Hypothalamus (tissue), 51 donors: ENCODE results near the gene CACNA1D.

Experiments
- DNase-seq, 51 donors: peaks; one replicate each; lab custom pipeline; 2025; lab: John Stamatoyannopoulos, UW

CACNA1D gene

DNA sequence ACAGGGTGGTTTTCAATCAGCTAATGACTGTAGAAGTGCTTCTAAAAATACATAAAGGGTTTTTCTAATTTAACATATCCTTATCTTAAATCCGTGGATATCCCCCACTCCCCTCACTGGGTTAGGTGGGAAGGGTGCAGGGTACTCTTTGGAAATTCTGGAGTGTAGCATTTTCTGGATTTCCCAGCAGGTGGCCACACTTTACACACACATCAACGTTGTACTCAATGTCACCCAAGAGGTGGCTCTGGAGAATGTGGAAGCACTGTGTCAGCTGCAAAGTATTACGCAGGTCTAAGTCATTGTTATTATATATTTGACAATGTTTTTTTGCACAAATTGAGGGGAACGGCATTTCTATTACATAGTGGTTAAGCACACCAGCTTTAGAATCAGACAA lies 183.0 kb downstream of the CACNA1D start:
- peak in 2 of 51 donors; percentile 11 to 13 for DNase-seq

GRCh38 chr3:53680028-53680427 lies 185.6 kb downstream of the CACNA1D start:
- DNase-seq = peak in 25 of 51 donors; percentile 15 to 77 (median 28)

DNA sequence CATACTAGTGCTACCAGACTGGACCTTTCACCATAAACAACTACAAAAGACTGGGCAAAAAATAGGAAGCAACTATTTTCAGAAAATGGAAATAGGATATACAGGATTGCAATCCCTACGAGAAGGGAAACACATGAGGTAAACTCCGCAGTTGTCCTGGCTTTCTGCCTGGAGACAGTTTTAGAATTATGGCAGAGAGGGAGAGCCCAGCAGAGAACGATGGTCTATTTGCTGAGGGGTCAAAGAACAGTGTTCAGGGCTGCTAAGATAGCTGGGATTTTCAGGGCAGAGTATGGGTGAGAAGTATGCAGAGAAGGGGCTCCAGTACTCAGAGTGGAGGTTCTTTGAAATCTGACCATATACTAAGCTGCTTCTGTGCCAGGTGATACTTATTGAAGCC lies 188.4 kb downstream of the CACNA1D start:
- no peak for DNase-seq

- no peak for DNase-seq
These were observed 193.7 kb downstream of the CACNA1D start for GRCh38 chr3:53688066-53688465.

GRCh38 chr3:53688989-53689388 lies 194.6 kb downstream of the CACNA1D start:
- DNase-seq = no peak

DNA sequence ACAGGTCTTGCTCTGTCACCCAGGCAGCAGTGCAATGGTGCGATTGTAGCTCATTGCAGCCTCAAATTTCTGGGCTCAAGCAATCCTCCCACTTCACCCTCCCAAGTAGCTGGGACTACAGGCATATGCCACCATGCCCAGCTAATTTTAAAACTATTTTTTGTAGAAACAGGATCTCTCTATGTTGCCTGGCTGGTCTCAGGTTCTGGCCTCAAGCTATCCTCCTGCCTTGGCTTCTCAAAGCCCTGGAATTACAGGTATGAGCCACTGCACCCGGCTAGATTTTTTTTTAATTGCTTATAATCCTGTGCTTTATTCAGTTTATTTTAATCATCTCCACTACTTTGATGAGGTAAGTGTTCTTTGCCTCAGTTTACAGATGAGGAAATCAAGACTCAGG lies 195.3 kb downstream of the CACNA1D start:
- no peak for DNase-seq

GRCh38 chr3:53690521-53690920 lies 196.1 kb downstream of the CACNA1D start:
- no peak for DNase-seq

DNA sequence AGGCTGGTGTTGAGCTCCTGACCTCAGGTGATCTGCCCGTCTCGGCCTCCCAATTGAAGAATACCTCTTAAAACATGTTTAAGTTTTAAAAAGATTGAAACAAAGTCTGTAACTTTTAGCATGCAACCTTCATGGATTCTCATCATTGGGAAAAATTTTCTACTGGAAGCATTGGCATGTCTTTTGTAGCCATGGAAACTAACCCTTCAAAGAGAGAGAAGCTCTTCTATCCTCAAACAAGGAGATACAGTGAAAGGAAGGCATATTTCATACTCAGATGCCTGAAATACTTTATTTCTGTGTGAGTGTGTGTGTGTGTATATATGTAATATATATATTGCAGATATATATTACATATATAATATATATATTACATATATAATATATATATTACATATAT lies 196.9 kb downstream of the CACNA1D start:
- DNase-seq = no peak

DNA sequence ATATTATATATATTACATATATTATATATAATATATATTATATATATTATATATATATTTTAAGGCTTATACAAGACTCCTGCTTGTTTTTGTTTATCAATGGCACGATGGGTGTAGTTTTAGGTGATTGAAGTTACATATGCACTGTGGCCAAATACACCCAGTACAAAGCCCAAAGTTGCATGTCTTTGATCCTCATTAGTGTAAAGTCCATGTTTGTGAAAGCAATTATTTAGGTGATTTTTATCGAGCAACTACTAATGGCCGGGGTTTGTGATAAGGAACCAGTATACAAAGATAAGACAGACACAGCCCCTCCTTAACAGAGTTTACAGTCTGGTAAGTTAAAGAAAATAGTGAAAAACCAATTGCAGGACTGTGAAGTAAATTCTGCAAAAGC lies 197.5 kb downstream of the CACNA1D start:
- no peak for DNase-seq

GRCh38 chr3:53693451-53693850 lies 199.0 kb downstream of the CACNA1D start:
- no peak for DNase-seq

DNA sequence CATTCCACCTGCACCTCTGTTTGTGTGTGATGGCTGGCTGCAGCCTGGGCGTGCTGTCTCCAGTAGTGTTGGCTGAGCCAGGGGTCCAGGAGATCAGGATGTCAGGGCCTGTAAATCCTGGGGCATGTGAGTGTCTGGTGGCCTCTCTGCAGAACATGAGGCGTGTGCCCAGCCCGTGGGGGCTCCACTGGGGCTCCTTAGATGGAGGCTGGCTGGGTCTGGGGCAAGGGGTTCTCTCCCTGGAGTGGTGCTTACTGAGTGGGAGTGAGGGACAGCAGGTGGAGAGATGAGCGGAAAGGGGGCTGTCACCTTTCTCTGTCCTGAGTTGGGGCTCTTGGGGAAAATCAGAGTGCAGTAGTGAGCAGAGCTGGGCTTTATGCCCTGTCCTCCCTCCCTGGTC lies 199.6 kb downstream of the CACNA1D start:
- DNase-seq = no peak

DNA sequence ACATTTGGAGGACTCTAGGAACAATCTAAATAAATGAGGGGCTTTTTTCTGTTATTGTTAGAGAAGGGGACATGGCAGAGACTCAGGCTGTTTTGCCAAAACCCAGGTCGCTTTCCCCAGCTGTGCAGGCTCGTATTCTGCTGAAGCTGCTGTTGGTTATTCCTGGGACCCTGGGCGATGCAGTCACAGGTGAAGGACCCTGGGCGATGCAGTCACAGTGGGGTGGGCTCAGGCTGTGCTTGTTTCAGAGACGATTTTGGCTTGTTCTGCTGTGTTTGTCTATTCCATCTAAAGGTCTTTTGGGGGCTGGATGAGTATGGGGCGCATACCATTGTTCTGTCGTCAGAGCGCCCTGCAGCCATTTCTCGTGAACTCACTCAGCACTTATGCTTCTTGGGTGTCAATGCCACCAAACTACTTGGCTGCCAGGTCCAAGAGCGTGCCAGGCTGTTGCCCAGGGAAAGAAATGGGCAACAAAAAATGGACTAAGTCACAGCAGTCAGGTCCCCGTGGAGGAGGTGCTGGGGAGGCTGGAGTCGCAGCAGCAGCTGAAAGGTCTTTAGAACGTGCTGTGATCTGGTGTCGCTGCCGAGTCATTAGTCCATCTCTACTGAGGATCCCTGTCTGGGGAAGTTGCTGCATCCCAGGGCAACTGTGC lies 200.4 kb downstream of the CACNA1D start:
- DNase-seq = no peak

- no peak for DNase-seq
These were observed 200.9 kb downstream of the CACNA1D start for GRCh38 chr3:53695324-53695690.

DNA sequence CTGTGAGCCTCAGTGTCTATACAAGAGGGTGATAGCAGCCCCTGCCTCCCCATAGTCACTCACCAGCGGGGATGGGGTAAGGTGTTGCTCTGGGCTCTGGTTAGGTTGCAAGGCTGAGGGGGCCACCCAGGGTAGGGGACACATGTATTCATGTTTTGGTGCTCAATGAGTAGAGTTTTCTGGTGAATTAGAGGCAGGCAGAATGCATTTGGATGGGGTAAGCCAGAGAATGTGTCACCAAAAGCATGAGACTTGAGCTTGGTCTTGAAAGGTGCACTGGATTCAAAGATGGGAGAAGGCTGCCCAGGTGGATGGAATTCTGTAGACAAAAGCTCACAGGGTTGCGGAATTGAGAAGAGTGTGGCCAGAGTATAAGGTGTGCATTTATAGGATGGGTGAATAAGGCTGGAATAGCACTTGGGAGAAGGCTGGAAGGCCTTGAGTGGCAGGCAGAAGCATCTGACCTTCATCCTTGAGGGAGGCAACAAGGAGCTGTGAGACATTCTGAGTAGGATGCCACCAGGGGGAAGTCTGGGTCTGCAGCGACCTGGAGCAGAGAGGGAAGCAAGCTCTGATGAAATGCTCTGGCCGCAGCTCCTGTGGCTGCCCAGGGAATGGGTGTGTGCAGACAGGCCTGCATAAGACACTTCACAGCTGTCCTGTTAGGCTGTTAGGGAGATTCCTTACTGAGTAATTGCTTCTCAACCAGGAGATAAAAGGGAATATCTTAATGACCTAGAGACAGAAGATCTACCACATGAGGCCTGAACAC lies 202.2 kb downstream of the CACNA1D start:
- peak in 1 of 51 donors; percentile 10 for DNase-seq

DNA sequence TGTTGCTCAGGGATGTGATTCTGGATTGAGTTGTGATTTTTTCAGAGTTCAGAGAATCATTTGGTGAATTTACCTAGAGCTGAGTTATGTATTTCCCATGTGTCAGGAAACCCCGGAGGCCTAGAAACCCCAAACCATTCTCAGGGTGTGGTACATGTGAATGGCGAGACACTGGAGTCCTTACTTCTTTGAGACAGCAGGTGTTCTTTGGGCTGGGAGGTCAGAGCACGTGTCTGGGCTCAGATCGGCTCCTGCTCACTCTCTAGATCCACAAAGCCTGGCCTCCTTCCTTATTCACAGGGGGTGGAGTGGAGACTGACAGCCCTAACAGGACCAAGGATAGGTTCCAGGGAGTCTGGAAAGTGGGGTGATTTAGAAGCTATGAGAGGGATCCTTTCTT lies 206.0 kb downstream of the CACNA1D start:
- DNase-seq = no peak

- no peak for DNase-seq
These were observed 208.5 kb downstream of the CACNA1D start for GRCh38 chr3:53702776-53703530.

- DNase-seq = no peak
These were observed 209.4 kb downstream of the CACNA1D start for GRCh38 chr3:53703630-53704362.

DNA sequence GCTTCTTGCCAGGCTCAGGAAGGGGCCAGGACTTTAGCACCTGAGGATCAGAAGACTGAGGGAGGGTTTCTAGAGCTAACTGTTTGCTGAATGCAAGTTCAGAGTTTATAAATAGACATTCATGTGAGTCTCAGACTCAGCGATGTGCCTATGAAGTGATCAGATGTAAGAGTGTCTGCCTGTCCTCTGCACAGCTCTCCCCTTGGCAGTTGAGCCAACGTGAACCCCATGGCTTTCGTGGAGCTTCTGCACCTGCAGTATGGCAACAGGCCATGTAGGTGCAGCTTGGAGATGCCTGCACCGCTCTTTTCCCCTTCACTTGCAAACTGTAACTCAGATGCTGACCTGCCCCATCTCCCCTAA lies 209.9 kb downstream of the CACNA1D start:
- DNase-seq = no peak

DNA sequence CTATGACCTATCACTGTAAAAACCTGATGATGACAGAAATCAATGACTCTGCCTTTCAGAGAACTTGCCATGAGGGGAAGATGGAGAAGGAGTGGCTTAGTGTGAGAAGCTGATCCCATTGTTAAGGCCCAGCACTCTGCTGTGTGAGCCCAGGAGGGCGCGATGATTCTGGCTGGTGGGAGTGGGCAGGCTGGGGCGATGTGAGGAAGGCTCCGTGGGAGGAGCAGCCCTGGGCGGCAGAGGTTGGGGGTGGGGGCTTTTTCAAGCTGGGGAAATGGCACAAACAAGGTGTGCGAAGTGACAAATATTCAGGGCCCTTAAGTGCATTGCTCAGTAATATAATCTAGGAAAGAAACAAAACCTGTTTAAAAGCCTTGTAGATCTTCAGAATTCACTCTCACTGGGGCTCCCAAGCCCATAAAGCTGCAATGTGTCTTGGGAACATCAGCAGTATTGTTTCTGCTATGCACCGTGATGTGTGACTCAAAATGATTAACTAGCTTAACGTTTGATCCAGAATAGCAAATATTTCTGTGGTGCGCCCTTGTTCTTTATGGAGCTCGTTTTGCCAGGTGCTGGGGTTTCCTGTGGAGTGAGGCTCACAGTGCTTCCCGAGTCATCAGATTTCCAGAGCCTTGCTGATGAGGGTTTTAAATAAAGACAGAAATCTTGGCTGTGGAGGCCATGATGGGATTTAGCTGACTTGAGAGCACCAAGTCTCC lies 210.8 kb downstream of the CACNA1D start:
- peak in 1 of 51 donors; percentile 21 for DNase-seq

GRCh38 chr3:53705774-53706173 lies 211.4 kb downstream of the CACNA1D start:
- no peak for DNase-seq
